GM21717 (cell line): ENCODE data around the gene RIC1.
"Not testable (repeated sequence)": the region's sequence is repeated elsewhere in the genome, so short reads cannot be mapped to it uniquely, and the experiment has no call there.

Experiments
- ATAC-seq: cut with Tn5 transposase; IDR thresholded peaks from one replicate; pipeline ENCODE4 v1.9.1; 2021; ENCODE audit warnings: mild to moderate bottlenecking, moderate library complexity; ENCODE audit not compliant: unreplicated experiment

RIC1 gene

GRCh38 chr9:5628530-5629311 is at the start of gene RIC1:
TSS of gene RIC1 (plus strand) at chr9:5629107. CDS start at chr9:5629310, 203 bp downstream.
- ATAC-seq: peak; percentile 60

GRCh38 chr9:5579881-5580280 is 49.0 kb upstream of the RIC1 start:
- ATAC-seq: no peak

- no peak for ATAC-seq
Measured at GRCh38 chr9:5580650-5581049, 48.3 kb upstream of the RIC1 start.

- not testable (repeated sequence) for ATAC-seq
Measured at GRCh38 chr9:5581706-5582105, 47.2 kb upstream of the RIC1 start.

- ATAC-seq: peak; percentile 51
Measured at GRCh38 chr9:5582835-5583195, 46.1 kb upstream of the RIC1 start.

GRCh38 chr9:5586391-5586802 is 42.5 kb upstream of the RIC1 start:
- peak; percentile 47 for ATAC-seq

GRCh38 chr9:5587024-5587423 is 41.9 kb upstream of the RIC1 start:
- no peak for ATAC-seq

GRCh38 chr9:5592231-5592630 is 36.7 kb upstream of the RIC1 start:
- no peak for ATAC-seq

GRCh38 chr9:5592904-5593303 is 36.0 kb upstream of the RIC1 start:
- ATAC-seq: no peak

- peak; percentile 55 for ATAC-seq
Measured at GRCh38 chr9:5593904-5594303, 35.0 kb upstream of the RIC1 start.

- no peak for ATAC-seq
Measured at GRCh38 chr9:5596173-5596572, 32.7 kb upstream of the RIC1 start.

- ATAC-seq: peak; percentile 73
Measured at GRCh38 chr9:5608298-5609225, 20.3 kb upstream of the RIC1 start.

GRCh38 chr9:5609226-5609596 is 19.7 kb upstream of the RIC1 start:
- no peak for ATAC-seq

- no peak for ATAC-seq
Measured at GRCh38 chr9:5610491-5610890, 18.4 kb upstream of the RIC1 start.

- no peak for ATAC-seq
Measured at GRCh38 chr9:5611321-5612184, 17.4 kb upstream of the RIC1 start.

GRCh38 chr9:5612185-5612530 is 16.7 kb upstream of the RIC1 start:
- ATAC-seq: no peak

- no peak for ATAC-seq
Measured at GRCh38 chr9:5614192-5614591, 14.7 kb upstream of the RIC1 start.

GRCh38 chr9:5614985-5615384 is 13.9 kb upstream of the RIC1 start:
- no peak for ATAC-seq

- peak; percentile 94 for ATAC-seq
Measured at GRCh38 chr9:5617749-5618148, 11.2 kb upstream of the RIC1 start.

- no peak for ATAC-seq
Measured at GRCh38 chr9:5620494-5620893, 8.4 kb upstream of the RIC1 start.

GRCh38 chr9:5621327-5621726 is 7.6 kb upstream of the RIC1 start:
- no peak for ATAC-seq
